Neural cell (in vitro differentiated cells): ENCODE measurements around the gene SLC41A3.

Source experiments
- EP300 ChIP-seq: fragments of 450-650 bp; conservative IDR thresholded peaks from 2 replicates; pipeline ENCODE4 v1.6.1; 2014; ENCODE audit warnings: antibody characterized with exemption, mild to moderate bottlenecking, moderate library complexity; ENCODE audit not compliant: poor library complexity, severe bottlenecking
- EZH2 ChIP-seq: fragments of 200-600, 300-800 bp; shearing (Covaris generic), sonication (generic); IDR thresholded peaks from 2 replicates; pipeline ENCODE4 v1.6.1; 2014; ENCODE audit warnings: antibody characterized with exemption, low read length, borderline replicate concordance, mild to moderate bottlenecking; ENCODE audit not compliant: insufficient read depth, poor library complexity, severe bottlenecking
- MXI1 ChIP-seq: fragments of 450-650 bp; conservative IDR thresholded peaks from 2 replicates; pipeline ENCODE4 v1.6.1; 2014; ENCODE audit warnings: antibody characterized with exemption, mild to moderate bottlenecking; ENCODE audit not compliant: poor library complexity, severe bottlenecking
- POLR2AphosphoS5 ChIP-seq: IDR thresholded peaks from 2 replicates; pipeline ENCODE4 v1.6.1; 2012
- RAD21 ChIP-seq: fragments of 450-650 bp; conservative IDR thresholded peaks from 2 replicates; pipeline ENCODE4 v1.6.1; 2014; ENCODE audit warnings: antibody characterized with exemption, mild to moderate bottlenecking, moderate library complexity
- SMC3 ChIP-seq: fragments of 450-650 bp; conservative IDR thresholded peaks from 2 replicates; pipeline ENCODE4 v1.6.1; 2014; ENCODE audit warnings: antibody characterized with exemption, mild to moderate bottlenecking, moderate library complexity; ENCODE audit not compliant: poor library complexity
- TF ChIP-seq, protein P1 (sequence below): fragments of 450-650 bp; IDR thresholded peaks from 2 replicates; pipeline ENCODE4 v1.5.1; 2014; ENCODE audit warnings: antibody characterized with exemption, mild to moderate bottlenecking, moderate library complexity; ENCODE audit not compliant: poor library complexity, severe bottlenecking

DNA sequence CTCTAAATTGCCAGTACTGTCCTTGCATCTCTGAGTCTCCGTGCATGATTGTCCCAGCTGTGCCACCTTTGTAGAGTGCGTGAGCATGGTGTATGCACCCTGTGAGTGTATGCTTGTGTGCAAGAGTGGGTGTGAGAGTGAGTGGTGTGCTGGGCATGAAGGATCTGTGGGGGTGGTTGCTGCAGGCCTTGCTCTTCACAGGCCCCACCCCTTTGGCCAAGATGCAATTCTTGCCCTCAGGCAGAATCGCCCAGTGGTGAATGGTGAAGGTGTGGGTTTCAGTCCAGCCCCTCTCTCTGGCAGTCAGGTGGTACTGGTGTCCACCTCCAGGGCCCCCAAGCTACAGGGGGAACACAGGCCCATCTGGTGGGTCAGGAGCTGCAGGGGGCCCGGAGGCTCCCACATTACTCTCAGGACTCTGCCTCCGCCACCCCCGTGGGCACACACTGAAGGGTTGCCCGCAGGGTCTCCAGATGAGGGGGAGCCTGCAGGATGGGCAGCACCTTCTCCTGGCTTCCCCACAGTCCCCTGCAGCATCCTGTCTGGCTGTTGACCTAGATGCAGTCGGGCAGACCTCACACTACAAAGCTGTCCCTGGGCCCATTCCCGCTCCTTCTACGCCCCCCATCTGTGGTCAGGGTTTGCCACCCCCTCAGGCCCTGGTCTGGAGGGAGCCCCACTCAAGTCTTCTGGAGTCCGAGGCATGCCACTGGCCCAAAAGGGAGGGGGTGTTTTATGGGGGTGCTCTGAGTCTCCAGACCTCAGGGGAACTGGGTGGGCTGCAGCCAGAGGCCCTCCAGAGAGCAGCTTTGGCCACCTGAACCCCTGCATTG lies 123.3 kb downstream of the SLC41A3 start:
- TF ChIP-seq, protein P1, sequence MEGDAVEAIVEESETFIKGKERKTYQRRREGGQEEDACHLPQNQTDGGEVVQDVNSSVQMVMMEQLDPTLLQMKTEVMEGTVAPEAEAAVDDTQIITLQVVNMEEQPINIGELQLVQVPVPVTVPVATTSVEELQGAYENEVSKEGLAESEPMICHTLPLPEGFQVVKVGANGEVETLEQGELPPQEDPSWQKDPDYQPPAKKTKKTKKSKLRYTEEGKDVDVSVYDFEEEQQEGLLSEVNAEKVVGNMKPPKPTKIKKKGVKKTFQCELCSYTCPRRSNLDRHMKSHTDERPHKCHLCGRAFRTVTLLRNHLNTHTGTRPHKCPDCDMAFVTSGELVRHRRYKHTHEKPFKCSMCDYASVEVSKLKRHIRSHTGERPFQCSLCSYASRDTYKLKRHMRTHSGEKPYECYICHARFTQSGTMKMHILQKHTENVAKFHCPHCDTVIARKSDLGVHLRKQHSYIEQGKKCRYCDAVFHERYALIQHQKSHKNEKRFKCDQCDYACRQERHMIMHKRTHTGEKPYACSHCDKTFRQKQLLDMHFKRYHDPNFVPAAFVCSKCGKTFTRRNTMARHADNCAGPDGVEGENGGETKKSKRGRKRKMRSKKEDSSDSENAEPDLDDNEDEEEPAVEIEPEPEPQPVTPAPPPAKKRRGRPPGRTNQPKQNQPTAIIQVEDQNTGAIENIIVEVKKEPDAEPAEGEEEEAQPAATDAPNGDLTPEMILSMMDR: no peak
- TF ChIP-seq SMC3 (no peak), EP300 (no peak), POLR2AphosphoS5 (no peak), EZH2 (no peak), MXI1 (no peak), RAD21 (no peak)
